GM13977 (cell line): Measurements from ENCODE around the gene DLG1.

ENCODE experiments used
- DNase-seq: peaks from one replicate; pipeline ENCODE4 v3.0.0; 2012; ENCODE audit warnings: low spot score
- in situ Hi-C: fragments of 300-500 bp; cut with MboI; formaldehyde crosslinking; loops from one replicate; pipeline ENCODE4 v1.12.0; 2022; ENCODE audit warnings: low sequenced_read_pairs, low pct_unique_long_range_greater_than_20kb, mixed read lengths, inconsistent platforms; ENCODE audit not compliant: unreplicated experiment
- TF ChIP-seq, protein P1 (sequence below): IDR thresholded peaks from 2 replicates; pipeline ENCODE4 v1.5.1; 2012; ENCODE audit warnings: mild to moderate bottlenecking, control low read depth; ENCODE audit not compliant: insufficient read depth; ENCODE audit errors: extremely low read depth, missing control alignments

The DLG1 gene

DNA sequence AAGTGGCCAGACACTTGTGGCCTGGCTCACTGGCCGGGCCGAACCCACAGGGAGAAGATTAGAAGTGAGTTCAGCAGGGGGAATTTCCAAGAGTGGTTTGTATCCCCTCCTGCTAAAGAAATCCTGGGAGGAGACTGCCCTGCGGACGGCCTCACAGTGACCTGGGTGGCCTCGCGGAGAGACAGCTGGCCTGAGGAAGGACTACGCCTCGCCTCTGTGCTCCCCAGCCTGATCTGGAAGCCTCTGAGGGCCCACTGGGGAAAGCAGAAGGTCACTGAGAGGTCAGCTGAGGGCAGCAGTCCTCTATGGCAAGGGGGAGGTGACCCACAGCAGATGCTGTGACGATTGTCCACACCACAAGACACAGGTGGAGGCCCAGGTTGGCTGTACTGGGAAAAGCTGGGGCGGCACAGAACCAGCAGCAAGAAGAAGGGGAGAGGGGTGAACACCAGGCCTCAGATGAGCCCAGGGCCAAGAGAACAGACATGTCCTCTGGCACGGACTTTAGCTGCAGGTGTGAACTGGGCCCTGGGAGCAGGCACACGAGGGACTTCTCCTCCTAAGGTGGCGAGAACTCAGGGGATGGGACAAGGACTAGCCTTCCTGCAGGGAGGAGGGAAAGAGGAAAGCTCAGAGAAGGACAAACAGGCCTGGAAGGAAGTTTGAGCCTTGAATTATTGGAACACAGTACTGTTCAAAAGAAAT is 37.2 kb upstream of the DLG1 start:
- in situ Hi-C loops, result no loop called here
- TF ChIP-seq, protein P1, sequence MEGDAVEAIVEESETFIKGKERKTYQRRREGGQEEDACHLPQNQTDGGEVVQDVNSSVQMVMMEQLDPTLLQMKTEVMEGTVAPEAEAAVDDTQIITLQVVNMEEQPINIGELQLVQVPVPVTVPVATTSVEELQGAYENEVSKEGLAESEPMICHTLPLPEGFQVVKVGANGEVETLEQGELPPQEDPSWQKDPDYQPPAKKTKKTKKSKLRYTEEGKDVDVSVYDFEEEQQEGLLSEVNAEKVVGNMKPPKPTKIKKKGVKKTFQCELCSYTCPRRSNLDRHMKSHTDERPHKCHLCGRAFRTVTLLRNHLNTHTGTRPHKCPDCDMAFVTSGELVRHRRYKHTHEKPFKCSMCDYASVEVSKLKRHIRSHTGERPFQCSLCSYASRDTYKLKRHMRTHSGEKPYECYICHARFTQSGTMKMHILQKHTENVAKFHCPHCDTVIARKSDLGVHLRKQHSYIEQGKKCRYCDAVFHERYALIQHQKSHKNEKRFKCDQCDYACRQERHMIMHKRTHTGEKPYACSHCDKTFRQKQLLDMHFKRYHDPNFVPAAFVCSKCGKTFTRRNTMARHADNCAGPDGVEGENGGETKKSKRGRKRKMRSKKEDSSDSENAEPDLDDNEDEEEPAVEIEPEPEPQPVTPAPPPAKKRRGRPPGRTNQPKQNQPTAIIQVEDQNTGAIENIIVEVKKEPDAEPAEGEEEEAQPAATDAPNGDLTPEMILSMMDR, result no peak
- DNase-seq, result no peak

DNA sequence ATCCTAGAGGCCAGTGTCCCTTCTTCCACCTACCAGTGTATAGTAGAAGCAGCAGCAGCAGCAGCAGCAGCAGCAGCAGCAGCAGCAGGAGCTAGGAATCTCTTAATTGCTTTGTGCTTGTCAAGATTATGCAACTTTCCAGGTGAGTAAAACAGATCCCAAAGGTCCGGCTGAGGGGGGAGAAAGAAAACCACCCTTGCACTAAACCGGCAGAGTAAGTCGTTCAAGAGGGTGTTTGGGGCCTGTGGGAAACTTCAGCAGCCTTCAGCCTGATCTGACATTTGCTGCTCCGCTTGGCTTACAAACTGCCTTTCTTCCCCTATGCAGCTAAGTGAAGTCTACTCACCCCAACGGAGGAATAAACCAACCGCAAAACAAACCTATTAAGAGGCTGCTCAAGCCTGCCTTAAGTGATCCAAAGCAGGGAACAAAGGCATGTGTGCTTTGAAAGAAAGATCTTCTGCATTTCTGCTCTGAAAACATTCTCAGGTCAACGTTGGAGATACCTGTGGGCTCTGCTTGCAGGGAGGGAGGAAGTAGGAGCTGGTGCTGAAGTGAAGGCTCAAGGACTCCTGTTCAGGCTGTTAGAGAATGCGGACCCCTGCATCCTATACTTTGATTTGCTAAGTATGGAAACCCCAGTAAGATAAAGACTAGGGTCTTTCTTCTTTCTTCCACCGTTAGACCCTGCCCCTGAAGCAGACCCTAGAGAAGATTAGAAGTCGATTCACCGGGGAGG is 35.7 kb upstream of the DLG1 start:
- in situ Hi-C loops, result no loop called here
- TF ChIP-seq, protein P1, result no peak
- no peak for DNase-seq

DNA sequence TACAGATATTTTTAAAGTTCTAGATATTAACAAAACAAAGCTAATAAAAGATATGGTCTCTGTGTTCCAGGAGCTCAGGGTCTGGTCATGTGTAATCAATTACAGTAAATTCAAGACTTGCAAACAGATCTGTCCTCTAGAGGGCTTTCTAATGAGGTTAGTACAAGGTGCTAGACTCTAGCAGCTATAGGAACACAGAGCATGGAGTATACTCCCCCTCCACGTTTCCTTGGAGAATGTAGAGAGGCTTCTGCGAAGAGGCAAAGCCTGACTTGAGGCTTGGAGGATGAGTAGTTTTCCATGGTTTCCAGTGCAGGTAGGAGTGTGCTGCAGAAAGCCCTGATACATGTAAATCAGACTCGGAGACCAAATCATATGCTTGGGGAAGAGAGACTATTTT is 32.7 kb upstream of the DLG1 start:
- no peak for DNase-seq
- in situ Hi-C loops, result no loop called here
- TF ChIP-seq, protein P1, result peak; percentile 20

DNA sequence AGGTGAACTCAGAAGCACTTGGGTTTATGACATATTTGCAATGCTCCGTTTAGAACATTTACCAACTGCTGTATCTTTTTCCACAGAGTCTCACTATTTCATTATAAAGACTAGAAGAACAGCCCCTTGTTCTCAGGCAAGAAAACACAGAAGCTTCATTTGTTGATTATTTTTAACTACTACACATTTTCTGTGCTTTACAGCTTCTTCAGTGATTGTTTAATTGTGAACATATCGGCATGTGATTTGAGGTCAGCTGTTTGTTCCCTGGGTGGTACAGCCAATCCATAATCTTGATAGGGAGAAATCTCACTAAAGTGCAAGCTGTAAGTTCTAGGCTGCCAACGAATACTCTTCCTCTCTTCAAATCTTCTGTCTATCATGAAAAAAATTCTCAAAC is 31.0 kb upstream of the DLG1 start:
- in situ Hi-C loops, result no loop called here
- TF ChIP-seq, protein P1, result no peak
- DNase-seq, result no peak

DNA sequence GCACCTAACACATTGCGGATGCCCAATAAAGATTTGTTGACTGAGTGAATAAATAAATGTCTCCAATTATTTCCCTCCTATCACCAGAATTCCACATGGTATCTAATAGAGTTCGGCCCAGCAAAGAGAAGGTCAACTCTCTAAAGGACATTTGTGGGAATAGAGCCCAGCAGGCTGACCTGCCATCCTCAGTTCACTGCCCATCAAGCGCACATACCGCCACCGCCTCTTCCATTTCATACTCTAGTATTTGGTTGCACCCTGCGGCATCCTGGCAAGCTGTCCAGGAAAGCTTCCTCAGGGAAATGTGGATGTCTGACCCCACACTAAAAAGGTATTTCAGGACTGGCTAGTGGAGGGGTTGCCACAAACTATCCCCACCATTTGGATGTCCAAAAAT is 29.8 kb upstream of the DLG1 start:
- TF ChIP-seq, protein P1, result no peak
- in situ Hi-C loops, result no loop called here
- no peak for DNase-seq

DNA sequence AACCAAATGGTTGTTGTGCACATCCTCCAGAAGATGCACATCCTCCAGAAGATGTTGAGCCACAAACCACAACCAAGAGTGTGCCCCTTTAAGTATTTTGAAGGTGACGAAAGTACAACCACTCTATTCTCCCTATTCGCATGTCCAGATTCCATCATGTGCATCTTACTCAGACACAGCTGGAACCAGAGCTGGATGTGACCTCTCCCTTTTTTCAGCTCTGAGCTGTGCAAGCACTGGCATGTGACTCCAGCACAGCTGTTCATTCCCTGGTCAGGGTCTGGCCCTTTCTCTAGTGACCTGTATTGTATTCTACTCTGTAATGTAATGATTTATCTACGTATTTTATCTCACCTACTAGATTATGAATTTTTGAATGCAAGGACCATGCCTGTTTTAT is 29.3 kb upstream of the DLG1 start:
- no peak for DNase-seq
- TF ChIP-seq, protein P1, result no peak
- in situ Hi-C loops, result no loop called here
